SK-N-SH treated with all-trans-retinoic acid at 6 μM for 48 hours (cell line): Measurements from ENCODE around the gene WWC1.

Experiments used
- ATAC-seq: fragments of 200-7000 bp; cut with Tn5 transposase; 3 replicates; pipeline ENCODE4 v1.9.1; 2020; ENCODE audit warnings: mild to moderate bottlenecking, moderate library complexity
- ARNTL ChIP-seq: fragments of 450-650 bp; formaldehyde crosslinking; IDR thresholded peaks from 2 replicates; pipeline ENCODE4 v1.5.0; 2020; ENCODE audit warnings: low read depth, mild to moderate bottlenecking, moderate library complexity, borderline replicate concordance
- GLIS3 ChIP-seq: fragments of 250-450 bp; sonication (Bioruptor Pico); IDR thresholded peaks from 2 replicates; pipeline ENCODE4 v1.5.0; 2020; ENCODE audit warnings: mild to moderate bottlenecking, moderate library complexity
- ISL1 ChIP-seq: fragments of 250-450 bp; sonication (Bioruptor Pico); IDR thresholded peaks from 2 replicates; pipeline ENCODE4 v2.1.2; 2022; ENCODE audit warnings: mild to moderate bottlenecking, moderate library complexity
- OSR1 ChIP-seq: fragments of 250-450 bp; sonication (Bioruptor Pico); IDR thresholded peaks from 2 replicates; pipeline ENCODE4 v1.8.0; 2022; ENCODE audit warnings: moderate library complexity, mild to moderate bottlenecking, inconsistent platforms
- POU6F1 ChIP-seq: fragments of 250-450 bp; sonication (Bioruptor Pico); IDR thresholded peaks from 2 replicates; pipeline ENCODE4 v1.8.0; 2021; ENCODE audit warnings: low read depth, mild to moderate bottlenecking, moderate library complexity, borderline replicate concordance
- PPARA ChIP-seq: fragments of 250-450 bp; sonication (Bioruptor Pico); IDR thresholded peaks from 2 replicates; pipeline ENCODE4 v1.5.0; 2020; ENCODE audit warnings: mild to moderate bottlenecking, borderline replicate concordance
- RARB ChIP-seq: fragments of 250-450 bp; sonication (Bioruptor Pico); IDR thresholded peaks from 2 replicates; pipeline ENCODE4 v1.8.0; 2021; ENCODE audit warnings: mild to moderate bottlenecking, moderate library complexity
- TCF4 ChIP-seq: fragments of 250-450 bp; sonication (Bioruptor Pico); IDR thresholded peaks from 2 replicates; pipeline ENCODE4 v1.8.0; 2021; ENCODE audit warnings: mild to moderate bottlenecking, moderate library complexity, borderline replicate concordance
- TOX ChIP-seq: fragments of 250-450 bp; sonication (Bioruptor Pico); IDR thresholded peaks from 2 replicates; pipeline ENCODE4 v1.8.0; 2021; ENCODE audit warnings: mild to moderate bottlenecking, moderate library complexity, borderline replicate concordance
- TSHZ2 ChIP-seq: fragments of 250-450 bp; sonication (Bioruptor Pico); IDR thresholded peaks from 2 replicates; pipeline ENCODE4 v1.5.0; 2020; ENCODE audit warnings: mild to moderate bottlenecking, moderate library complexity
- ZC3H10 ChIP-seq: fragments of 250-450 bp; sonication (Bioruptor Pico); IDR thresholded peaks from 2 replicates; pipeline ENCODE4 v1.5.1; 2021; ENCODE audit warnings: mild to moderate bottlenecking, moderate library complexity
- ZFP3 ChIP-seq: fragments of 250-450 bp; sonication (Bioruptor Pico); IDR thresholded peaks from 2 replicates; pipeline ENCODE4 v1.5.0; 2020; ENCODE audit warnings: mild to moderate bottlenecking, moderate library complexity
- ZFP30 ChIP-seq: fragments of 450-650 bp; formaldehyde crosslinking; IDR thresholded peaks from 2 replicates; pipeline ENCODE4 v1.5.0; 2022; ENCODE audit warnings: mild to moderate bottlenecking, moderate library complexity
- ZNF565 ChIP-seq: fragments of 450-650 bp; formaldehyde crosslinking; conservative IDR thresholded peaks from 2 replicates; pipeline ENCODE4 v1.5.0; 2020; ENCODE audit warnings: low read depth, mild to moderate bottlenecking, moderate library complexity
- ZNF70 ChIP-seq: fragments of 450-650 bp; formaldehyde crosslinking; IDR thresholded peaks from 2 replicates; pipeline ENCODE4 v1.5.0; 2020; ENCODE audit warnings: mild to moderate bottlenecking, moderate library complexity
- ZNF8 ChIP-seq: fragments of 450-650 bp; formaldehyde crosslinking; IDR thresholded peaks from 2 replicates; pipeline ENCODE4 v1.5.0; 2020; ENCODE audit warnings: mild to moderate bottlenecking, moderate library complexity

WWC1 gene

GRCh38 chr5:168413596-168413995 lies 122.2 kb downstream of the WWC1 start (continued):
- no peak for TF ChIP-seq POU6F1 (CRISPR knock-in tag)
- no peak for TF ChIP-seq RARB (CRISPR knock-in tag)
- TF ChIP-seq ARNTL: no peak
- no peak for TF ChIP-seq ZNF8
- no peak for TF ChIP-seq PPARA (CRISPR knock-in tag)
- TF ChIP-seq, all 23 proteins: peak for 0

GRCh38 chr5:168415401-168415800 lies 124.0 kb downstream of the WWC1 start:
- ATAC-seq: no peak
- TF ChIP-seq TSHZ2 (CRISPR knock-in tag) (no peak), ZNF70 (CRISPR knock-in tag) (no peak), ZFP3 (CRISPR knock-in tag) (no peak), GLIS3 (no peak), ZFP30 (CRISPR knock-in tag) (no peak)
- TF ChIP-seq, all 23 proteins: peak for 0

GRCh38 chr5:168415971-168416370 lies 124.5 kb downstream of the WWC1 start:
- no peak for ATAC-seq
- TF ChIP-seq RARB (CRISPR knock-in tag) (no peak), ZNF70 (CRISPR knock-in tag) (no peak), TCF4 (CRISPR knock-in tag) (no peak)

- no peak for TF ChIP-seq POU6F1 (CRISPR knock-in tag)
- no peak for TF ChIP-seq TOX (CRISPR knock-in tag)
- no peak for TF ChIP-seq ZC3H10 (CRISPR knock-in tag)
- TF ChIP-seq OSR1: no peak
- no peak for TF ChIP-seq ZFP3 (CRISPR knock-in tag)
- no peak for TF ChIP-seq RARB (CRISPR knock-in tag)
- TF ChIP-seq PPARA (CRISPR knock-in tag): no peak
- TF ChIP-seq TSHZ2 (CRISPR knock-in tag): no peak
- no peak for TF ChIP-seq ZNF8
- no peak for TF ChIP-seq TCF4 (CRISPR knock-in tag)
- TF ChIP-seq ISL1 (CRISPR knock-in tag): no peak
- no peak for TF ChIP-seq ZFP30 (CRISPR knock-in tag)
- TF ChIP-seq, all 23 proteins: peak for 0
- ATAC-seq: no peak
Measured at GRCh38 chr5:168417731-168418429, 126.4 kb downstream of the WWC1 start.

GRCh38 chr5:168420461-168420860 lies 129.0 kb downstream of the WWC1 start:
- no peak for ATAC-seq
- TF ChIP-seq ISL1 (CRISPR knock-in tag): no peak
- TF ChIP-seq ZNF565 (CRISPR knock-in tag): no peak
- TF ChIP-seq ZFP3 (CRISPR knock-in tag): no peak
- no peak for TF ChIP-seq GLIS3
- TF ChIP-seq, all 23 proteins: peak for 0
